ENCODE data around the gene SRRD. TPM values are rescaled to one million over a fixed set of nuclear protein-coding genes. Genes with fewer than 3 reads are reported as not detected.
A peak's percentile ranks its signal among the peaks of the same experiment; 100 is the strongest.

SRRD gene
- total RNA-seq, 3 donors from 2014 or later: 8.8 to 17.4 (median 15.0) TPM

DNA sequence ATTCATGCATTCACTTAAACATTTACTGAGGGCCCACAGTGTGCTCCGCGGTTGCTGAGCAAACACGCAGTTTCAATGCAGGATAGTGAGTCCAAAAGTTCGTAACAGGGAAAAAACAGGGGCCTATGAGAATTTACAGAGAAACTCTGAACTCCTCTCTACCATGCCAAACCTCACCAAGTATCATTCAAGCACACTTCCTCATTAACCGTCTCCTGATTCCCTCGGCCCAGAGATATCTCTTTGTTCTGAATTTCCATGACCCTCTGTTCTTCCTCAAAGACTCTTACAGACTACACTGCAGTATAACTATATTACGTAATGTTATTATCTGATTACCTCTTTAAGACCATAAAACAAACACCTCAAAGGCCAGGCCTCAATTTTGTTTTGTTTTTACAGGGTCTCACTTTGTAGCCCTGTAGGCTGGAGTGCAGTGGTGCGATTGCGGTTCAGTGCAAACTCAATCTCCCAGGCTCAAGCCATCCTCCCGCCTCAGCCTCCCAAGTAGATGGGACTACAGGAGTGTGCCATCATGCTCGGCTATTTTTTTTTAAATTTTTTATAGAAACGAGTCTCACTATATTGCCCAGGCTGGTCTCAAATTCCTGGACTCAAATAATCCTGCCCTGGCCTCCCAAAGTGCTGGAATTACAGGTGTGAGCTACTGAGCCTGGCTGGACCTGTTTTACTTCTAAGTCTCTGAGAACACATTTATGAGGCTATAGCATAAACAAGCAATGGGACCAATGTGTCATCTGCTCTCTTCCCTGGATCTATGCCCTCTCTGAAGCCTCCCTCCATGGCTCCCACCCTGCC is 3.7 kb upstream of the SRRD start:
- H3K4me3 ChIP-seq: peak overlapping the region in 2 of 3 donors; percentile 19 to 53
- TF ChIP-seq, protein P1, sequence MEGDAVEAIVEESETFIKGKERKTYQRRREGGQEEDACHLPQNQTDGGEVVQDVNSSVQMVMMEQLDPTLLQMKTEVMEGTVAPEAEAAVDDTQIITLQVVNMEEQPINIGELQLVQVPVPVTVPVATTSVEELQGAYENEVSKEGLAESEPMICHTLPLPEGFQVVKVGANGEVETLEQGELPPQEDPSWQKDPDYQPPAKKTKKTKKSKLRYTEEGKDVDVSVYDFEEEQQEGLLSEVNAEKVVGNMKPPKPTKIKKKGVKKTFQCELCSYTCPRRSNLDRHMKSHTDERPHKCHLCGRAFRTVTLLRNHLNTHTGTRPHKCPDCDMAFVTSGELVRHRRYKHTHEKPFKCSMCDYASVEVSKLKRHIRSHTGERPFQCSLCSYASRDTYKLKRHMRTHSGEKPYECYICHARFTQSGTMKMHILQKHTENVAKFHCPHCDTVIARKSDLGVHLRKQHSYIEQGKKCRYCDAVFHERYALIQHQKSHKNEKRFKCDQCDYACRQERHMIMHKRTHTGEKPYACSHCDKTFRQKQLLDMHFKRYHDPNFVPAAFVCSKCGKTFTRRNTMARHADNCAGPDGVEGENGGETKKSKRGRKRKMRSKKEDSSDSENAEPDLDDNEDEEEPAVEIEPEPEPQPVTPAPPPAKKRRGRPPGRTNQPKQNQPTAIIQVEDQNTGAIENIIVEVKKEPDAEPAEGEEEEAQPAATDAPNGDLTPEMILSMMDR (IDR thresholded peaks at IDR 0.05): no peak
- no peak for TF ChIP-seq POLR2AphosphoS5 (IDR thresholded peaks at IDR 0.05)
- TF ChIP-seq POLR2A (IDR thresholded peaks at IDR 0.05): no peak
- peaks cover 10 to 13% of the 10 kb centered on the region in 2 donors for H3K4me1 ChIP-seq
- intact Hi-C loops (cut with DNase I; ENCODE audit: low total_unique reads): no loop called here
- no peaks in the 10 kb centered on the region for H3K9me3 ChIP-seq
- no peaks in the 10 kb centered on the region for H3K27me3 ChIP-seq
- peak overlapping the region; percentile 40 to 57 for H3K27ac ChIP-seq
- no peak for DNase-seq (ENCODE audit: low spot score in 2 of 2)
- H3K36me3 ChIP-seq: no peaks in the 10 kb centered on the region

DNA sequence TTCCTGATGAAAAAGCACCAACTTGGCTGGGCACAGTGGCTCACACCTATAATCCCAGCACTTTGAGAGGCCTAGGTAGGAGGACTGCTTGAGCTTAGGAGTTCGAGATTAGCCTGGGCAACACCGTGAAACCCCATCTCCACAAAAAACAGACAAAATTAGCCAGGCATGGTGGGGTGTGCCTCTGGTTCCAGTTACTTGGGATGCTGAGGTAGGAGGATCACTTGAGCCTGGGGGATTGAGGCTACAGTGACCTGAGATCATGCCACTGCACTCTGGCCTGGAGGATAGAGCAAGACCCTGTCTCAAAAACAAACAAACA is 3.1 kb upstream of the SRRD start:
- no peaks in the 10 kb centered on the region for H3K36me3 ChIP-seq

DNA sequence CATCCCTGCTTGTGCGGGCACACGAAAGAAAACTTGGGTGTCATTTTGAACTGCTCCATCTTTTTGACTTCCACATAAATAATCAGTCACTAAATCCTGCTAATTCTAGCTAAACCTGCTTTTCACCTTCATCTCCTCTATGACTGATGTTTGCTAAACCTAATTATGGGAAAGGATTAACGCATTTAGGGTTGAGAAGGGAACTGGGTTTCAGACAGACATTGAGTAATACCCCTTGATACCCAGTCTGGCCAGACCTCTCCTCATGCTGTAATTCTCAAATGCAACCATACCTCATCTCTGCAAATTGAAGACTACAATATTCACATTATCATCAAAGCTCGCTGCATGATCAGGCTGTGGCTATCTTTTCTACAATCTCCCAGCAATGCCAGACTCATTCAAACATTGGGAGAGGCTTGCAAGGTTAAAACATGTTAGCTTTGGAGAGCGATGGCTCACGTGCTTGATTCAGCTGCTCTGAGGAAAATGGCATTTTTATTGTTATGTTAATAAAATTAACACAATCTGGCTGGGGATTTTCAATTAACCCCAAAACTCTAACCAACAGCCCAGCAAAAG is 2.5 kb upstream of the SRRD start:
- Histone ChIP-seq H3K4me3 (no peak overlapping the region), H3K4me1 (peaks cover 13 to 14% of the 10 kb centered on the region in 2 donors), H3K36me3 (no peaks in the 10 kb centered on the region), H3K27me3 (no peaks in the 10 kb centered on the region), H3K9me3 (no peaks in the 10 kb centered on the region), H3K27ac (no peak overlapping the region)
- TF ChIP-seq, protein P1 (IDR thresholded peaks at IDR 0.05): no peak
- TF ChIP-seq POLR2A (IDR thresholded peaks at IDR 0.05): no peak
- TF ChIP-seq POLR2AphosphoS5 (IDR thresholded peaks at IDR 0.05): no peak
- DNase-seq (ENCODE audit: low spot score in 2 of 2): no peak
- intact Hi-C loops (cut with DNase I; ENCODE audit: low total_unique reads): no loop called here

More for the DNA sequence above, 3.1 kb upstream of the SRRD start:
- Histone ChIP-seq H3K4me3 (peak overlapping the region in 1 of 3 donors; percentile 53), H3K27ac (peak overlapping the region in 1 of 2 donors; percentile 29), H3K27me3 (no peaks in the 10 kb centered on the region), H3K4me1 (peaks cover 13 to 14% of the 10 kb centered on the region in 2 donors), H3K9me3 (no peaks in the 10 kb centered on the region)
- intact Hi-C loops (cut with DNase I; ENCODE audit: low total_unique reads): no loop called here
- no peak for TF ChIP-seq POLR2A (IDR thresholded peaks at IDR 0.05)
- TF ChIP-seq POLR2AphosphoS5 (IDR thresholded peaks at IDR 0.05): no peak
- TF ChIP-seq, protein P1 (IDR thresholded peaks at IDR 0.05): no peak
- no peak for DNase-seq (ENCODE audit: low spot score in 2 of 2)

DNA sequence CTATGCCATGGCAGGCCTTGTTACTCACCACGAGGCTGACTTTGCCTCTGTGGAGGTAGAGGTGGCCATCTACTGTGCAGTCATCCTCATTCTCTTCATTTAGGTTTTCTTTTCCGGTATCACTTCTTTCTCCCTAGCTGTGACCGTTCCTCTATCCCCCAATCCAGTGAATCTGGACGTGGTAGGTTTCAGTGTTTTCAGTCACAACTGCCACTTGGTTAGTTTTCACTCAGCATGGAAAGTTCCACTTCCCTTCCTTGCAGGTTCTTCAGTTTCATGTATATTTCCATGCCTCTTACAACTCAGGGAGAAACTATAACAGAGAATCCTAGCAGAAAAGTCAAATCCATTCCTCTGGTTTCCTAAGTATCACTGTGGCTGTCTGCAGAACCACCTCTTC is 2.0 kb upstream of the SRRD start:
- Histone ChIP-seq H3K36me3 (no peaks in the 10 kb centered on the region), H3K27ac (no peak overlapping the region), H3K4me1 (peaks cover 13 to 14% of the 10 kb centered on the region in 2 donors), H3K9me3 (no peaks in the 10 kb centered on the region), H3K4me3 (no peak overlapping the region), H3K27me3 (no peaks in the 10 kb centered on the region)
- DNase-seq (ENCODE audit: low spot score in 2 of 2): no peak
- TF ChIP-seq POLR2A (IDR thresholded peaks at IDR 0.05) (no peak), POLR2AphosphoS5 (IDR thresholded peaks at IDR 0.05) (no peak)
- TF ChIP-seq, protein P1 (IDR thresholded peaks at IDR 0.05): no peak
- intact Hi-C loops (cut with DNase I; ENCODE audit: low total_unique reads): no loop called here

DNA sequence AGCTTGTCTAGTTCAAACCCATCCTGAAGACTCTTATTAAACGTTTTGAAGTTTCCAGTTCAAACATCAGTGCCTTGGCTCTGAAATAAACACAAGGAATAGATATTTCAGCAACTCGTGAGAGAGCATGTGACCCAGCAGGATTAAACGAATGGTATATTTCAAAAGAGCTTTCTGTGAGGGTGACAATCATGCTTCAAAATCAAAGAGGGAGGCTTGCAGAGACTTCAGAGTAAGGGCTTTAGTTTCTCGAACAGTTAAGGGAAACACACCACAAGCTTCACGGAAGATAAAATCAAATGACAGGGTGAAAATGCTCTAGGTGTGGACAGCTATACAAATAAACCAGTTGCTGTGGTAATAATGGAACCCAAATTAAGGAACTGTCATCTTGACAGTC is 1.5 kb upstream of the SRRD start:
- no peaks in the 10 kb centered on the region for H3K36me3 ChIP-seq
- intact Hi-C loops (cut with DNase I; ENCODE audit: low total_unique reads): no loop called here
- no peak for DNase-seq (ENCODE audit: low spot score in 2 of 2)
- H3K27me3 ChIP-seq: no peaks in the 10 kb centered on the region
- H3K27ac ChIP-seq: peak overlapping the region in 1 of 2 donors; percentile 97
- no peak overlapping the region for H3K4me3 ChIP-seq
- no peaks in the 10 kb centered on the region for H3K9me3 ChIP-seq
- TF ChIP-seq, protein P1 (IDR thresholded peaks at IDR 0.05): no peak
- TF ChIP-seq POLR2AphosphoS5 (IDR thresholded peaks at IDR 0.05): no peak
- TF ChIP-seq POLR2A (IDR thresholded peaks at IDR 0.05): no peak
- peaks cover 13 to 14% of the 10 kb centered on the region in 2 donors for H3K4me1 ChIP-seq

Data from breast epithelium (tissue), 4 donors.